Transverse colon (tissue), 4 donors: Measurements from ENCODE around the gene GPC1.

Experiments
- POLR2A ChIP-seq: fragments of 450-650 bp; IDR thresholded peaks from one replicate; pipeline ENCODE4 v1.6.1; 2016; ENCODE audit warnings: antibody characterized with exemption, mild to moderate bottlenecking, moderate library complexity
- POLR2AphosphoS5 ChIP-seq, 3 donors: sonication (generic); formaldehyde crosslinking; IDR thresholded peaks; one replicate each; pipeline ENCODE4 v1.6.1; 2016; ENCODE audit warnings: antibody characterized with exemption in 3 of 3
- TF ChIP-seq, protein P1 (sequence below), 5 experiments: fragments of 200-600 bp in 3 of 5; fragments of 450-650 bp in 2 of 5; sonication (generic) in 3 of 5; IDR thresholded peaks; 1 replicate in 2 of 5; 2 replicates in 3 of 5; pipeline ENCODE4 v1.5.1; 2016 to 2017; ENCODE audit warnings: antibody characterized with exemption in 5 of 5, inconsistent platforms in 3 of 5, mild to moderate bottlenecking in 2 of 5, moderate library complexity in 1 of 5

DNA sequence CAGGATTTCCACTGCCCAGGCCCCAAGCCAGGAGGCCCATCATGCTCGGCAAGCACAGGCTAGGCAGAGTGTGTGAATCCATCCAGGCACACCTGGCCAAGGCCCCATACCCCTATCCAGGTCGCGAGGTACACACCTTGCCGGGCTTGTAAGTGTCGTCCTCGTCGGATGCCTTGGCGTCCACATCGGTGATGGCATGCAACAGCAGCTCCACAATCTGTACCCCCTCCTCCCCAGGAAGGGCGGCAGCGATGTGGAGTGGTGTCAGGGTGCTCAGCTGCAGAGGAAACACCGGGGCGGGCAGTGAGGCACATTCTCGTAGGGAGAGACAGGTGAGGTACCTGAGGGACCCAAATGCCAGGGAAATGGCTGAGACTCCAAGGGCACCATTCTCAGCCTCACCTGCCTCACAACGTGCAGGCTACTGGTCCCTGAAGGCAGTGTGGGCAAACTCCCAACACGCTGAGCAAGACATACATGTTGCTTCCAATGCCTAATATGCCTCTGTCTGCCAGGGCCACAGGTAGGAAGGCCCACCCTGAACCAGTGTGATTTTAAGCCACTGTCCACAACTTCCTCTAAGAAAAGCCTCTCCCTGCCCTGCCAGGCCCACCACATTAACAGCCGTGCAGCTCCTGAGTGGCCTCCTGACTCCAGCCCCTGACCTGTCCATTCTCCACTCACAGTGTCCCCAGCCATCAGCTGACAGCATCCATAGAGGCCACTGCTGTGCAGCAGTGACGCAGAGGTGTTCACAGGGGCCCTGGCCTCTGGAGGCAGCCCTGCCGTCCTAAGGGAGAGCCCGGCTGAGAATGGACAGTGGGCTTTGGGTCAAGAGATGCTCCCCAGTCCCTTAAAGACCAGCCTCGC, 77.4 kb downstream of the GPC1 start:
- no peak for TF ChIP-seq POLR2AphosphoS5 (IDR thresholded peaks at IDR 0.05)
- no peak for TF ChIP-seq POLR2A
- TF ChIP-seq, protein P1, sequence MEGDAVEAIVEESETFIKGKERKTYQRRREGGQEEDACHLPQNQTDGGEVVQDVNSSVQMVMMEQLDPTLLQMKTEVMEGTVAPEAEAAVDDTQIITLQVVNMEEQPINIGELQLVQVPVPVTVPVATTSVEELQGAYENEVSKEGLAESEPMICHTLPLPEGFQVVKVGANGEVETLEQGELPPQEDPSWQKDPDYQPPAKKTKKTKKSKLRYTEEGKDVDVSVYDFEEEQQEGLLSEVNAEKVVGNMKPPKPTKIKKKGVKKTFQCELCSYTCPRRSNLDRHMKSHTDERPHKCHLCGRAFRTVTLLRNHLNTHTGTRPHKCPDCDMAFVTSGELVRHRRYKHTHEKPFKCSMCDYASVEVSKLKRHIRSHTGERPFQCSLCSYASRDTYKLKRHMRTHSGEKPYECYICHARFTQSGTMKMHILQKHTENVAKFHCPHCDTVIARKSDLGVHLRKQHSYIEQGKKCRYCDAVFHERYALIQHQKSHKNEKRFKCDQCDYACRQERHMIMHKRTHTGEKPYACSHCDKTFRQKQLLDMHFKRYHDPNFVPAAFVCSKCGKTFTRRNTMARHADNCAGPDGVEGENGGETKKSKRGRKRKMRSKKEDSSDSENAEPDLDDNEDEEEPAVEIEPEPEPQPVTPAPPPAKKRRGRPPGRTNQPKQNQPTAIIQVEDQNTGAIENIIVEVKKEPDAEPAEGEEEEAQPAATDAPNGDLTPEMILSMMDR (IDR thresholded peaks at IDR 0.05), result no peak
